ENCODE results near the gene ZEB2.

- no peak for TF ChIP-seq CTCF (IDR thresholded peaks at IDR 0.05)
- TF ChIP-seq POLR2A (IDR thresholded peaks at IDR 0.05) = no peak
- TF ChIP-seq EP300 (IDR thresholded peaks at IDR 0.05) = no peak
- peak in 2 of 4 donors; percentile 19 to 33 for TF ChIP-seq POLR2AphosphoS5 (IDR thresholded peaks at IDR 0.05)
Measured at GRCh38 chr2:144456680-144457079, 63.2 kb downstream of the ZEB2 start.

Measured in sigmoid colon (tissue), 4 donors.